Embryonic facial prominence (tissue), 1 donor: Measurements from ENCODE around the gene USP25.

Experiments used
- DNase-seq: peaks from one replicate; pipeline ENCODE4 v3.0.0-alpha.2; 2016; ENCODE audit errors: extremely low spot score

USP25 gene, protein sequence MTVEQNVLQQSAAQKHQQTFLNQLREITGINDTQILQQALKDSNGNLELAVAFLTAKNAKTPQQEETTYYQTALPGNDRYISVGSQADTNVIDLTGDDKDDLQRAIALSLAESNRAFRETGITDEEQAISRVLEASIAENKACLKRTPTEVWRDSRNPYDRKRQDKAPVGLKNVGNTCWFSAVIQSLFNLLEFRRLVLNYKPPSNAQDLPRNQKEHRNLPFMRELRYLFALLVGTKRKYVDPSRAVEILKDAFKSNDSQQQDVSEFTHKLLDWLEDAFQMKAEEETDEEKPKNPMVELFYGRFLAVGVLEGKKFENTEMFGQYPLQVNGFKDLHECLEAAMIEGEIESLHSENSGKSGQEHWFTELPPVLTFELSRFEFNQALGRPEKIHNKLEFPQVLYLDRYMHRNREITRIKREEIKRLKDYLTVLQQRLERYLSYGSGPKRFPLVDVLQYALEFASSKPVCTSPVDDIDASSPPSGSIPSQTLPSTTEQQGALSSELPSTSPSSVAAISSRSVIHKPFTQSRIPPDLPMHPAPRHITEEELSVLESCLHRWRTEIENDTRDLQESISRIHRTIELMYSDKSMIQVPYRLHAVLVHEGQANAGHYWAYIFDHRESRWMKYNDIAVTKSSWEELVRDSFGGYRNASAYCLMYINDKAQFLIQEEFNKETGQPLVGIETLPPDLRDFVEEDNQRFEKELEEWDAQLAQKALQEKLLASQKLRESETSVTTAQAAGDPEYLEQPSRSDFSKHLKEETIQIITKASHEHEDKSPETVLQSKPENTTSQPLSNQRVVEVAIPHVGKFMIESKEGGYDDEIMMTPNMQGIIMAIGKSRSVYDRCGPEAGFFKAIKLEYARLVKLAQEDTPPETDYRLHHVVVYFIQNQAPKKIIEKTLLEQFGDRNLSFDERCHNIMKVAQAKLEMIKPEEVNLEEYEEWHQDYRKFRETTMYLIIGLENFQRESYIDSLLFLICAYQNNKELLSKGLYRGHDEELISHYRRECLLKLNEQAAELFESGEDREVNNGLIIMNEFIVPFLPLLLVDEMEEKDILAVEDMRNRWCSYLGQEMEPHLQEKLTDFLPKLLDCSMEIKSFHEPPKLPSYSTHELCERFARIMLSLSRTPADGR

DNA sequence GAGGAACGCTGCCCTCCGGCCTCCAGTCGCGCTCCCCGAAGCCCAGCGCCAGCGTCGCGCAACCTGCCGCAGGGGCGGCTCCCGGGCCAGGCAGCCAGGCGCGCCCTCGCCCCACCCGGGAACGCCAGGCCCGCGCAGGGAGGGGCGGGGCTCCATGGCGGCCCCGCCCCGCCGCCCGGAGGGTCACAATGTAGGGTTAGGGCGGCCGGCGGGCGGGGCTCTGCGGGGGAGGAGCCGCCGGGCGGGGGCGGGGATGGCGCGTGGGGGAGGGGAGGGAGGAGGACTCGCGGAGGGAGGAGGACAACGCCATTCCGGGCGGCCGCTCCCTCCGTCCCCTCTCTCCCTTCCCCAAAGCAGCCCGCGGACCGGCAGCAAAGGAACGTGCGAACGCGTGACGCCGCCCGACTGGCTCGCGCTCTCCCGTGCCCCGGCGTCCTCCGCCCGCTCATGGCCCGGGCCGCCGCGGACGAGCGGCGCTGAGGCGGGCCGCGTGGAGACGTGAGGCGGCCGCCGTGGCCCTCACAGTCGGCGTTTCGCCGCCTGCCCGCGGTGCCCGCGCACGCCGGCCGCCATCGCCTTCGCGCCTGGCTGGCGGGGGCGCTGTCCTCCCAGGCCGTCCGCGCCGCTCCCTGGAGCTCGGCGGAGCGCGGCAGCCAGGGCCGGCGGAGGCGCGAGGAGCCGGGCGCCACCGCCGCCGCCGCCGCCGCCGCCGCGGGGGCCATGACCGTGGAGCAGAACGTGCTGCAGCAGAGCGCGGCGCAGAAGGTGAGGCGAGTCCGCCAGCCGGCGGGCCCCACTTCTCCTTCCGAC, at the start of gene USP25:
USP25 (plus strand) TSS at position 309 of the 810 bp plus-strand sequence; CDS start at position 721, 412 bp downstream.
- no peak for DNase-seq

DNA sequence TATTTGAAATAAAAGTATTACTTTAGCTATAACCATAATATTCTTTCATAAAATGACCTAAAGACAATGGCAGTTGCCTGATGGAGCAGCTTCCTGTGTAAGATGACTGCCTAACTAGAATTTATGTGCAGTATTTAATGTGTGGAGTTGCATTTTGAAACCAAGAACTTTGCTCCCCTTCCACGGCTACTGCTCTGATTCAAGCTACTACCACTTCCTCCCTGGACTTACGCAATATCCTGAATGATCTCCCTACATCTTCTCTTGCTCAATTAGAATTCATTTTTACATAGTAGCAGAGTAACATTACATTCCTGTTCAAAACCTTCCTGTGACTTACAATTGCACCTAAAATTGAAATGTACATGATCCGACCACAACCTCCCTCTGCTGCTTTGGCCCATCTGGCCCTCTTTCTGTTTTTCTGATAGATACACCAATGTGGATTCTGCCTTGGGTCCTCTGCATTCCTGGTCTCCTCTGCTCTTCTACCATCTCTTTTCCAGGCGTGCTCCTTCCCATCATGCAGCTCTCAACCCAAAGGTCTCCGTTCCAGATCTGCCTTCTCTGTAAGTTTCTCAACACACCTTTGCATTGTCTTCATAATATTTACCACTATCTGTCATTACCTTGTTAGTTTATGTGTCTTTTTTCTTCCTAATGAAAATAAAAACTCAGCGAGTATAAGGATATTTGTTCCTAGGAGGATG, 47.4 kb upstream of the USP25 start:
- DNase-seq: no peak

DNA sequence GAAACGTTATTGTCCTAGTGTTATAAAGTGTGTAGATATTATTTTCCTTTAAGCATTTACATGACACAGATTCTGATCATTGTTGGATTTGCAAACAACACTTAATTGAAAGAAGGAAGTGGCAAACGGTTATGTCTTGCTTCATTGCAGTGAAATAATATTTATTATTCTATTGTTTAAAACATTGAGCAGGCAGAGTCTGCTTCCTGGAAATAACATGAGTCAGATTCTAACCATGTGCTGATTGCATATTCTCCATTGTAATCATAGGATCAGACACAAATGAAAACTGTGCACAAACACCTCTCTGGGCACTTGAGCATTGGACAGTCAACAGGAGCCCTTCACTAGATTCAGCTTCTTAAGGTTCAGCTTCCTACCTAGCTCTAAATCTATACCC, 46.8 kb upstream of the USP25 start:
- no peak for DNase-seq

DNA sequence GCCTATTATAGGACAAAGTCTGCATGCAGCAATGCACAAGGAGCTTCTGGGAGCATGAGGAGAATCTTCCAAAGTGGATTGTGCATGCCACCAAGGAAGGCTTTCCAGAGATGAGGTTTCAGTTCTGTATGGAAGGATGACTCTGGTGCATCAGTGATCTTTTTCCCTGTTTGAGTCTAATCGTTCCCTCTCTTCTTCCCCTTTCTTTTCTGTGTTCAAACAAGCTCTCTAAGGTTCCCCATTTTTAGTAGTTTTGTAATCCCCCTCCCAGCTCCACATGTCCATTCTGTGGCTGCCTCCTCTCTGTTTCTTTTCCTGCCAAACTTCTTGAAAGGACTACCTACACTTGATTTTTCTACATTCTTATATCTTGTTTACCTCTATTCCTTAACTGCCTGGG, 43.3 kb upstream of the USP25 start:
- DNase-seq: no peak

DNA sequence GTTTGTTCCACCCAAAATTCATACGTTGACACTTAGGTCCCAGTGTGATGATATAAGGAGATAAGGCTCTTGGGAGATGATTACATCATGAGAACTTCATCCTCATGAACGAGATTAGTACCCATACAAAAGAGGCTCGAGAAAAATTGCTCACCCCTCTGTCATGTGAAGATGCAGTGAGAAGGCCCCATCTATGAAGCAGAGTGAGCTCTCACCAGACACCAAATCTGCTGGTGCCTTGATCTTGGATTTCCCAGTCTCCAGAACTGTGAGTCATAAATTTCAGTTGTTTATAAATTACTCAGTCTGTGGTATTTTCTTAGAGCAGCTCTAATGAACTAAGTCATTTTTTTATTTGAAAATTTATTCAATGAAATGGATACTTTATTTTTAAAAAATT, 42.6 kb upstream of the USP25 start:
- no peak for DNase-seq

DNA sequence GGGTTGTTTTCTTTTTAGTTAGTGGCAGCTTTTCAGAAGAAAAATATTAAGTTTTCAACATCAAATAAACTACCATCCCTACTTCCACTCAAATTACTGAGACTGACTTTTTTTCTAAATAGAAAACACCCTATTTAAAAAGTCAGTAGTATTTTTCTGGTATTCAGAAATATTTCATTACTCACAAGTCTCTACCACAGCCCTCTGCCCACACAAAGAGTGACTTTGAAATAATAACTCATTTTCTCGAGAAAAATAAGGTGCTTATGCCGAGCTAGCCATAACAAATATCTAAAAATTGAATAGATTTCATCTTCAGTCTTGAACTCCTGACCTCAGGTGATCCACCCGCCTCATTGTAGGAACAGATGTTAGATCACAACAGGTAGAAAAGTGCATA, 41.8 kb upstream of the USP25 start:
- no peak for DNase-seq

DNA sequence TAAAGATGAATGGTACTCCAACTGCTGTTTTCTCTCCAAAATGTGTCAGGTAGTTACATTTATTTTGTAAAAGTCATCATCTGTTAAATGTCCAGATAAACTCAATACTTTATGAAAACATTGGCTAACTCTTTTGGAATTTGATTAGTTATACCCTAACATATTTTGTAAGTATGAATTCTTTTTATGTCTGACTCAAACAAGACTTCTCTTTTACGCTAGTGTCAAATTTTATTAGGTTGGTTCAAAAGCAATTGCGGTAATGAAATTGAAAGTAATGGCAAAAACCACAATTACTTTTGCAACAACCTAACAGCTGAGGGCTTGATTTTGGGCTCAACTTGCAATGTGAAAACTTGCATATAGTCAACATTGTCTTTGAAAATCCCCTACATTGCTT, 41.0 kb upstream of the USP25 start:
- DNase-seq: no peak

DNA sequence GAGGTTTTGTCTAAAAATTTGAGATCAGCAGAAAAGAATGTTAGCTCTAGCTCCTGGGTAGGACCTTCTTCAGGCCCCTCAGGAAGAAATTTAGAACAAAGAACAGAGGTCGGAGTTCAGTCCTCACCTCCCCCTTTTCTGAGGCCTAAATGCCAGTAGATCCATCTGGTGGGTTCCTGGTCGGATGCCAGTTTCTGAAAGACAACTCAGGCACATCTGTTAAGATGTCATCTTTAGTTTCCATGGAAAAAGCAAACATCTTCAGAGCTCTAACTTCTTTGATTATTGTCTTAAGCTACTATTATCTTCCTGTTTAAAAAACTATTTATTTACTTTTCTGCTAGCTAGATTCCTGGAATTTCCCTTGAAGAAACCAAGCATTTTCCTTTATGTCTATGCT, 37.1 kb upstream of the USP25 start:
- DNase-seq: no peak

DNA sequence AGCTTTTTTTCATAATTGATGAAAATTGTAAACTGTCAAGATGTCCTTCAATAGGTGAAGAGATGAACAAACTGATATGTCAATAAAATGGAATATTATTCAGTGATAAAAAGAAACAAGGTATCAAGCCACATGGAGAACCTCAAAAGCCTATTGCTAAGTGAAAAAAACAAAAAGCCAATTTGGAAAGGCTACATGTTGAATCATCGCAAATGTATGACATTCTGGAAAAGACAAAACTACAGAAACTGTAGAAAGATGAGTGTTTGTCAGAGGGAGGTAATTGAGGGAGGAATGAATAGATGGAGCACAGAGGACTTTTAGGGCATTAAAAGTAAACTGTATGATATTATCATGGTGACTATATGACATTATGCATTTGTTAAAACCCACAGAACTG, 34.5 kb upstream of the USP25 start:
- no peak for DNase-seq

DNA sequence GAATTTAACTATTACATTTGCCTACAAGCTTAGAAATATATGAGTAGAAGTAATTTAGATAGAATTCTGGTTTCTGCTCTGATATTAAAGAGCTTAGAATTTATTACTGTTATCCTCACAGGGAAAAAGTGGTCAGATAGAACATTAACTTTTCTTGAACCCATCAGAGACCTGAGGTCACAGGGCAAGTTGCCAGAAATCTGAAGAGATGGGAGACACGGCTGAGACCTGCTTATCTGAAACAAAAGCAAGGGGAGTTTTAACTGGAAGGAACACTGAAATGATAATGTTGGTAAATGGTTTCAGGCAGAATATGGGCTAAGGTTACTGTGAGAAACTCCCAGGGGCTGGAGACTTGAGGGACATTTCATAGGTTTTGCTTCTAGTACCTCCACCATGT, 28.0 kb upstream of the USP25 start:
- DNase-seq: no peak

DNA sequence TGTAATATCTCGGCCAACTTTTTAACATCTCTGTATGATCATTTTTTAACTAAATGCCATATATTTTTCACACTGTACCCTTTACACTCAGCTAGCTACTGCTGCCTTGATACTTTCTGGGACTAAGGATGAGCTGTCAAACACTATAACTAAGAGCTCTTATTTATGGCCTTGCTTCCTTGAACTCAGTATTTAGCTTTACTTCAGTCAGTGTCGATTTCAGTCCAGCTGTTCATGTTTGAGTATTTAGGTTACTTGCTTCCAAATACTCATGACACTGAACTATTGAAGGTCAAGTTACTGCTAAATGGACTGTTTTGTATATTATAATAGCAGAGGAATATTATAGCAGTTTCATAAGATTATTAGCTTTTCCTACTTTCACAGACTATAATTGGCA, 25.9 kb upstream of the USP25 start:
- no peak for DNase-seq

DNA sequence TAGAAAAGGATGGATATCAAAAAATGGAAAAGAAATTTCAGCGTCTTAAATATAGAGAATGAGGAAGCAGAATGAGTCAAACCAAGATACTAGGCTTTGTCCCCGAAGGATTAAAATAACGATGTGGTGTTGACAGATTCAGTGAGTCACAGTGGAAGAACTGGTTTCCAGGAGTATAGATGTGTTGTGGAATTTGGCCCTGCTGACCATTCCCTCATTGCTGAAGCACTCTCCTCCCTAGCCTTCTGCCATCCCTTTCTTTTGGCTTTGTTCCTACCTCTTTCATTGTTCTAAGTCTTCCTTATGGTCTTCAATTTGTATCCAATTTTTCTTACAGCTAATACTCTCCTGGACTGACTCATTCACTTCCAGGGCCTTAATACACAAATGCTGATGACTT, 23.1 kb upstream of the USP25 start:
- no peak for DNase-seq

DNA sequence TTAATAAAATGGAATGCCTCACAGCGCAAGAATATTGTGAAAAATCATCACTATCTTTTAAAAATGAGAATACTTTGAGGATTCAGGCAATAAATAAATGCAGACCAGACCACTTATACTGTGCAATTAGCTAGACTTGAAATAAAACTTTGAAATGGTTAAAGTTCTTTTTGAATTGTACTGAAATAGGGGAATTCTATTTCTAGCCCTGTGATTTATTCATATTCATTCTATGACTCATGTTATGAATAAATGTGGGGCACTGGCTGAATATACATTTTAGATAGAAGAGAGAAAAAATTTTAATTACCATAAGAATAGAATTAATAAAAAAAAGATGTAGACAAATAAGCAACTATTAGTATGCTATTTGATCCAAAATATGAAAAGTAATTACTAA, 16.4 kb upstream of the USP25 start:
- no peak for DNase-seq

DNA sequence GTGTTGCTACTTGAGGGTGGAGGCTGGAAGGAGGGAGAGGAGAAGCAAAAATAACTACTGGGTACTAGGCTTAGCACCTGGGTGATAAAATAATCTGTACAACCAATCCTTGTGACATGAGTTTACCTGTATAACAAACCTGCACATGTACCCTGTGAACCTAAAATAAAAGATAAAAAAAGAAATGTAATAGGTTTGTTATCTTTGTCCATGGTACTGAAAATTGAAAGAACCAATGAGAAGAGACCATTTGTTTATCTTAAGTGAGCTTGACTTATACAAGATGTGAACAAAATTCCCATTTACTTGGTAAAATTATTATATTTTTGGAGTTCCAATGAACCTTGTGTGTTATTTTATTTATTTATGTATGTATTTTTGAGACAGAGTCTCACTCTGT, 11.1 kb upstream of the USP25 start:
- DNase-seq: no peak

DNA sequence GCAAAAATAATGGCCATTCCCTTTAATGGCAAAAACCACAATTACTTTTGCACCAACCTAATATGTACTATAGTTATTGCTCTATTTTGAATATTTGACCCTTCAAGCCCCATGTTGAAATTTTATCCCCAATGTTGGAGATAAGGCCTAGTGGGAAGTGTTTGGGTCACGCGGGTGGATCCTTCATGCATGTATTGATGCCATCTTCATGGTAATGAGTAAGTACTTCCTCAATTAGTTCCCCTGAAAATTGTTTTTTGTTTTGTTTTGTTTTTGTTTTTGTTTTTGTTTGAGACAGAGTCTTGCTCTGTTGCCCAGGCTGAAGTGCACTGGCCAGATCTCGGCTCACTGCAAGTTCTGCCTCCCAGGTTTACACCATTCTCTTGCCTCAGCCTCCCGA, 9.8 kb upstream of the USP25 start:
- DNase-seq: no peak

DNA sequence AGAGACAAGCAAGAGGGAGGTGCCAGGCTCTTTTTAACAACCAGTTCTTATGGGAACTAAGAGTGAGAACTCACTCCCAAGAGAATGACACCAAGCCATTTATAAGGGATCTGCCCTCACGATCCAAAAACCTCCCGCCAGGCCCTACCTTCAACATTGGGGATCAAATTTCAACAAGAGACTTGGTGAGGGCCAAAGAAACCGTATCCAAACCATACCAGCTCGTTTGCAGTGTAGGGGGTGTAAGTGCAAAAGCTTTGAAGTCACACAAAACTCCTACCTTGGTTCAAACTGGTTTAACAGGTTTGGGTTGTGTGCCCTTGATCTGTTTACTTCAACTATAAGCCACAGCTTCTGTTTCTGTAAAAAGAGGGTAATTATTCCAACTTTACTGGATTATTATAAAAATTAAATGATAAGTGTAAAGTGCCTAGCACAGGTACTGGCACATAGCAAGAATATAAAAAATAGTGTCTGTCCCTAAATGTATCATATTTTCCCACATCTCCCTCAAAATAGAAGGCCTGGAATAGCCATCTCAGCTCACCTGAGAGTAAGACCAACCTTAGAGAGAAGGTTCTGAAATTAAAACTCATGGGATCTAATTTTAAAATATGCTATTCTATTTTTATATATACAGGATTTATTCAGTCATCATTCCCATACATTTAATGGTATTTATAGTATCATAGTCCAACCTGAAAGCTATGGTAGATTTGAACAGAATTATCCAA, 7.0 kb upstream of the USP25 start:
- DNase-seq: no peak

DNA sequence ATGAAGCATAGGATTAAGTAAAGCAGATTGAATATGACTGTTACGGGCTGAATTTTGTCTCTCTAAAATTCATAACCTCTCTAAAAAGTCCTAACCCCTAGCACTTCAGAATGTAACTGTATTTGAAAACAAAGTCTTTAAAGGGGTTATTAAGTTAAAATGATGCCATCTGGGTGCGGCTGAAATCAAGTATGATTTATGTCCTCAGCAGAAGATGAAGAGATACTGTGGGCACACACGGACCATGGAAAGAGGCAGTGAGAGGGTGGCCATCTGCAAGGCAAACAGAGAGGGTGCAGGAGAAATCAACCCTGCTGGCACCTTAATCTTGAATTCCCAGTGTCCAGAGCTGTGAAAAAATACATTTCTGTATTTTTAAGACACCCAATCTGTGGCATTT, 3.8 kb upstream of the USP25 start:
- no peak for DNase-seq

DNA sequence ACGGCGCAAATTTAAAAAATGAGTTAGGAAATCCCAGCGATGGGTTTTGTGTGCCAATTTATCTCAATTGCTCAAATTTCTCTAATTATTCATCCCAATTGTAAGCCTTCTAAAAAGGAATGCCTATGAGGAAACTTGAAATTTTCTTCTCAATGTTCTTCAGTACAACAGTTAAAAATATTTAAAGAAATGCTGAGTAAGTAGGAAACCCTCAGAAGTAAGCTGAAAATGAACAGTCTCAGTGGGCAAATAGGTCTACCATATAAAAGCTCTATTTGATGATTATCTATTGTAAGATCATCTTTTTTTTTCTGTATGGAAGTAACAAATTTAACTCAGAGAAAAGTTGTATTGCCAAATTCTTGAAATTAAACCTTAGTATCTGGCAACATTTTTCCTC, 1.7 kb upstream of the USP25 start:
- DNase-seq: no peak

DNA sequence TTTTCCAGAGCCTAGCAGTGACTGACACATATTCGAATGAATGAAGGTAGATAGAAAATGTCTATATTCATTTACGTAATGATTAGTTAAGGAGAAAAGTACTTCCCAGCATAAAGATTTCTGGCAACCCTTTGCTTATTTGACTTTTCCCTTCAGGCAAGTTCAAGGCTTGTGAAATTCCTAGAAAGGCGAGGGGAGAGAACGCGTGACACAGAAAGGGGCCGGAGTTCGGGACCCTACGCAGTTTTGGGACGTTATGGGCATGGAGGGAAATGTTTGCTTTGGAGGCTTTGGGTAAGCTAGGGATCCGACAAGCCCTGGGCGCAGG, 472 bp upstream of the USP25 start:
- no peak for DNase-seq

DNA sequence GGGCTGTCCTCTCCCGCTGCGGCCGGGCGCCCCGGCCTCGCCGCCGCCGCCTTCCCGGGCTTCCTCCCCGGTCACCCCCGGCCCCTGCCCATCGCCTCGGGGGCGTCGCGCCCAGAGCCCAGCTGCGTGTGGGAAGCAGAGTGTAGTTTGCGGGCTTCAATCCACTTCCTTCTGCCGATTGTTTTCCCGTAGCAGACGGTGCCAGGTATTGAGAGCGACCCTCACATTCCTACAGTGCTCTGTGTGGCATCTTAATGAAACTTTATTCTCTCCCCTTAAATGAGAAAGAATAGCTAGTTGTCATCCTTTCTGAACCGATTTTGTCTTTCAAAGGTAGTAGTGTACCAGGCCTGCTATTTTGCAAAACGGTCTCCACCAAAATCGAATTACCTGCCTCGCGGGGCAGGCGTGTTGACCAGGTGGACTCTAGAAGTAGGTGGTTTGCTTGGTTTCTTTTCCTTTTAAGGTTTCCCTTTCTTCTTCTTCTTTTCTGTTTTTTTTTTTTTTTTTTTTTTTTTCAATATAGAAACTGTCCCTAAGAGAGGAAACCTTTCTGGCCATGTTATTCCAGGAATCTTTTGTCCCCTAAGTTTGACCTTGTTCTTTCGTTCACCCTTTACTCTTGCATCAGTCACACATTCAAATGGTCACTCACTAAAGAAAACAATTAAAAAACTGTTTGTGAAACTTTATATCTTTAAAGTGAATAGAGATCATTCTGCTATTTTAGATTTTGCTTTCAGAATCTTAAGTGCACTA, 881 bp downstream of the USP25 start:
- no peak for DNase-seq
